ENCODE measurements around the gene NLRC5. TPM values are rescaled to one million over a fixed set of nuclear protein-coding genes. Genes with fewer than 3 reads are reported as not detected.
"Not testable (repeated sequence)": the region's sequence is repeated elsewhere in the genome, so short reads cannot be mapped to it uniquely, and the experiment has no call there.

Gene NLRC5
- total RNA-seq, 1 donor from 2014 or later: 11.9 TPM

DNA sequence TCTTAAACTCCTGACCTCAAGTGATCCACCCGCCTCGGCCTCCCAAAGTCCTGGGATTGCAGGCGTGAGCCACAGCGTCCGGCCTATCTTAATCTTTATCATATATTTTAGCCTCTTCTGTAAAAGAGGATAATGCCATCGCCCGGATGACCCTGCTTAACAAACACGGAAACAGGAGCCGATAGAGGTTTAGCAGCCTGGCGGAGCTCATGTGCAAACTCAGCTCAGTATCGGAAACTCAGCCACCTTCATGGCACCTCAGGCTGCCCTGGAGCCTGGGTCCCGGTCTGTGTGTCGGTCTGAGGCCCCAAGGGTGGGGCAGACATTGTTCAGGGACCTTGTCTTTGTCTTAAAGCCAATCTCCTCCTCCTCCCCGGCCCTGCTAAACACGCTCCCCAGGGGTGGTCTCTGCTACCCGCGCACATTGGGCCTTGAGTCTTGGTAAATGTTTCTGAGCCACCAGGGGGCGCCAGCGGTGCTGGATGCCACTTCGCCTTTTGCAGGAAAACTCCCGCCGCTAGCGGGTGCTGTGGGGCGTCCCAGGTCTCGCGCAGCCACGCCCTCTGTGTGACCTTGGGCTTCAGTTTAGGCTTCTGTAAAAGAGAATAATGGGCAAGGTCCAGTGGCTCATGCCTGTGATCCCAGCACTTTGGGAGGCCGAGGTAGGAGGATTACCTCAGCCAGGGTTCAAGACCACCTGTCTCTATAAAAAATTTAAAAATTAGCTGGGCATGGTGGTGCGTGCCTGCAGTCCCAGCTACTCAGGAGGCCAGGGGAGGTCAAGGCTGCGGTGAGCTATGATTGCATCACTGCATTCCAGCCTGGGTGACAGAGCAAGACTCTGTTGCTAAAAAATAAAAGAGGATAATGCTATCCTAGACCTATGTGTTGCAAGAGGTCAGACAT is 24.9 kb upstream of the NLRC5 start:
- DNase-seq: no peak

DNA sequence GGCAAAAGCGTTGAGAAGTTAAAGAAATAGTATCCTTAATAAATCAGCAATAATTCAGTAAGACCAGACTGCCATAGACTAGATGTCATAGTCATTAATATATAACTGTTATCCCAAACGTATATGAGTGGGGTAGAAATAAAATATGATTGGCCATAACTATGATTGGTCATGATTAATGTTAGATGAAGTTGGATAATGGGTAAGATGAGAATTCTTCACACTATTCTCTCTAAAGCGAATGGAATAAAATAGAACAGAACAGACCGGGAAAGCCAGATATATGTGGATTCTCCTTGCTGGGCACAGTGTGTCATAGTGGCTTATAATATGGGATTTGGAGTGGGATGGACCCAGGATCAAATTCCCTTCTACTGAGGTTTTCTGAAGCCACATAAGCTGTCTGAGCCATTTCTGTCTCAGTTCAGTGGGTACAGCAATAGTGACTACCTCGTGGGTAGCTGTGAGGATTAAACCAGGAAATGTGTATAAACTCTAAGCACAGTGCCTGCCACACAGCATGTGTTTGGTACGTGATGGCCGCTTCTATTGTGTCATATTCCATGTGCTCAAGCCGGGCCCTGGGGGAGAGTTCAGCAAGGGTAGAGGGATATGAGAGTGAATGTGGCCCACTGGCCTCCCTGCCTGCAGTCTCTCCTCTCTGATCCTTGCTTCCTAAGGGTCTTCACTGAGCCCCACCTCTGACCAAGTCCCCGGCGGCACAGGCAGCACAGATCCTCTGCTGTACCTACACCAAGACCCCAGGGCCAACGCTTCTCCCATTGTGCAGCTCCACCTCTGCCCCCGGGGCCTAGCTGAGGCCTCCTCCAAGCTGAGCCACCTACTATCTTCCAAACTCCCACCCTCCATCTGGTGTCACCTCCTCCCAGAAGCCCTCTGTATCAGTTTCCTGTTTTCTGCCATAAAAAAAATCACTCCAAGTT is 23.9 kb upstream of the NLRC5 start:
- no peak for DNase-seq

DNA sequence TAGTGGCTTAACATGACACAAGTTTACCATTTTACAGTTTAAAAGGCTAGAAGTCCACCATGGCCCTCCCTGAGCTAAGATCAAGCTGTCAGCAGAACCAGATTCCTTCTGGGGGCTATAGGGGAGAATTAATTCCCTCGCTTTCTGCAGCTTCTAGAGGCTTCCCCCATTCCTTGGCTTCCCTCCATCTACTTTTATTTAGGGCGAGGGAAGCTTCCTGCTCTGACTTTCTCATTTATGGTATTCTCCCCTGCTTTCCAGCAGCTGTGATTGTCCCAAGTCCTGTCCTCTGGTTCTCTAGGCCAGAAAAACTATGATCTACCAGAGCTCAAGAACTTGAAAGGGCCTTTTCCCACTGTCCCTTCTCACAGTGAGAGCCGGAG is 23.3 kb upstream of the NLRC5 start:
- DNase-seq: no peak

DNA sequence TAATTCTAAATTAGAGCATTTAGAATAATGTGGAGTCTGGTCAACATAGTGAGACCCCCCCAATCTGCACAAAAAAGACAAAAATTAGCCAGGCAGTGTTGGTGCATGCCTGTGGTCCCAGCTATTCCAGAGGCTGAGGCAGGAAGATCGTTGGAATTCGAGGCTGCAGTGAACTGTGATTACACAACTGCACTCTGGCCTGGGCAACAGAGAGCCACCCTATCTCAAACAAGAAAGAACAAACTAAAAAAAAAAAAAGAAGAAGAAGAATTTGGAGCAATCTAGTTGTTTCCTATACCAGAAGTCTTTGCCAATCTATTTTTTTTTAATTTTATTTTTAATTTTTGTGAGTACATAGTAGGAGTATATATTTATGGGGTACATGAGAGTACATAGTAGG is 21.6 kb upstream of the NLRC5 start:
- DNase-seq: no peak

DNA sequence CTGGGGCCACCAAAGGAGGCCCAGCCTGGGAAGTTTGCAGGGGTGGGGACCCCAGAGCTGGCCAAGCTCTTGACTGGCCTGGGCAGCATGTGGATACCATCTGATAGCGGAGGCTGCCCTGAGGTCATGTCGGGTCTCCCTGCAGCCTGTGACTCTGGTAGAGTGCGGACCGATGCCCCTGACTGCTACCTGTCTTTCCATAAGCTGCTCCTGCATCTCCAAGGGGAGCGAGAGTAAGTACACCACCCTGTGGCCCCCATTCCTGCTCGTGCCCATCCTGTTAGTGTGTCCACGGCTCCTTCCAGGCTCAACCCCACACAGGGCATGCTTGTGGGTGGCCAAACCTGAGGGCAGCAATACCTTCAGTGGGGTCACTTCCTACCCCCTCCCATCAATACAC is 19.6 kb upstream of the NLRC5 start:
- no peak for DNase-seq

DNA sequence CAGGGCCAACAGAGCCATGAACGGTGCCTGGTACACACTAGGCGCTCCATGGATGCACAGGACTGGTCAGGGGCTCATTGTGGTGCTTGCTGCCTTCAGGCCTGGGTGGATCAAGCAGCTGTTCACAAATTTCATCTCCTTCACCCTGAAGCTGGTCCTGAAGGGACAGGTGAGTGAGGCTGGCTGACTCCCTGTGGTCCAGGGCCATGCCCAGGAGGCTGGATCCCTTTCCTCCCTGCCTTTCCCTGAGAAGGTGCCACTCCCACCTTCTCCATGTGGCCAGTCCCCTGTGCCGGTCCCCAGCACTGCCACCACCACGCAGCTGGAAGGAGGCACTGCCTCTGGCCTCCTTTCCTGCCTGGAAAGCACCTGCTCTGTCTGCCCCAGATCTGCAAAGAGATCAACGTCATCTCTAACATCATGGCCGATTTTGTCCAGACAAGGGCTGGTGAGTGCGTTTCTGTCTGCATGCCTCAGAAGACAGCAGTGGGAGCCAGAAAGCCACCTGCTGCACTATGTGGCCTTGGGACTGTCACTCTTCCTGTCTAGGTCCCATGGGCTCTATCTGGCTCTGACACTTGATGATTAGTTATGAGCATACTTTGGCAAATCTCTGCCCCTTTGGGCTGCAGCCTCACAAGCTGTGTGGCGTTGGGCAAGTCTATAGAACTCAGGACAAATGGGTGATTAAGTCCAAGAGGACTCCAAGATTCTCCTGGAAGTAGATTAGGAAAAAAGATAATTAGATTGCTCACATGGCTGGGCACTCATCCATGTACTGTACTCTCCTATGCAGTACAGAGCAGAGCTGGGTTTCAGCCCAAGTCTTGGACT is 18.2 kb upstream of the NLRC5 start:
- DNase-seq: no peak

DNA sequence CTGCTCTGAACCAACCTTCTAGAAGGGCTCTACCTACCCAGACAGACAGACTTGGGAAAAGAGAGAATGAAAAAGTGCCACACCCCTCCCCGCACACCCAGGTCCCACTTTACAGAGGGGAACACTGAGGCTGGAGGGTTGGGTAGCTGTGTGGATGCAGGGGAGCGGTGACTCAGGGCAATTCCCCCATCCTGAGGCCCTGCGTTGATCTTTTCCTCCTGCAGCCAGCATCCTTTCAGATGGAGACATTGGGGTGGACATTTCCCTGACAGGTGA is 17.7 kb upstream of the NLRC5 start:
- no peak for DNase-seq

DNA sequence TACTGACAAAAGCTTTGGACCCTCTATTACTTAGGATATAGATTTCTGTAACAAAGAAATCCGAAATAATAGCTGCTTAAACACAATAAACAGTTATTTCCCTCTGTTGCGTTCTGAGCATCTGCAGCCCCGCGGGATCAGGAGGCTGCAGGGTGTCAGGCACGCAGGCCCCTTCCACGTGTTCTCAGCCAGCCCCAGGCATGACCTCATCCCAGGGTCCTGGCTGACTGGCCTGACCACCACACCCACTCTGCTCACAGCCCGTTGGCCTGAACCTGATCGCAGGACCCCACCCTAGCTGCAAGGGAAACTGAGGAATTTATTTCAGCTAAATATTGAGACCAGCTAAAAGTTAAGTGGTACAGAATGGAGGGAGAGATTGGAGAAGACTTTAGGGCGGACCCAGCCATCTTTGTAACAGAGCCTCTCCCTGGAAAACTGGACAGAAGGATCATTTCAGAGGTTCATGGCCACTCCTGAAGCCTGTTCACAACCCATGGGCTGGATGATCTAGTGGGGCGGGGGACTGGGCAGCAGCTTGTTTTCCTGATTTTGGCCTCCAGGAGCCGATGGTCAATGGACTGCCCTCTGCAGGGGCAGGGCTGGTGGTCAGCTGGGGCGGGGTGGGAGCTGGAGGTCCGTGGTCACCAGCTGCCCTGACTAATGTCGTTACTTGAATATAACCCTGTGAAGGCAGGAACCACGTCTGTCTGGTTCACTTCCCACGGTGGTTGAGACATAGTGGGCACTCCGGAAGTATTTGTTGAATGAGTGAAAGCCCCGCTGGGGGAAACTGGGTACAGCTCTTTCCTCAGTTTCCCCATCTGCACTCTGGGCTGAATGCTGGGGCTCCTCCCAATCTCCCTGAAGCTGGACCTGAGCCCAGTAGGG is 16.7 kb upstream of the NLRC5 start:
- DNase-seq: no peak

DNA sequence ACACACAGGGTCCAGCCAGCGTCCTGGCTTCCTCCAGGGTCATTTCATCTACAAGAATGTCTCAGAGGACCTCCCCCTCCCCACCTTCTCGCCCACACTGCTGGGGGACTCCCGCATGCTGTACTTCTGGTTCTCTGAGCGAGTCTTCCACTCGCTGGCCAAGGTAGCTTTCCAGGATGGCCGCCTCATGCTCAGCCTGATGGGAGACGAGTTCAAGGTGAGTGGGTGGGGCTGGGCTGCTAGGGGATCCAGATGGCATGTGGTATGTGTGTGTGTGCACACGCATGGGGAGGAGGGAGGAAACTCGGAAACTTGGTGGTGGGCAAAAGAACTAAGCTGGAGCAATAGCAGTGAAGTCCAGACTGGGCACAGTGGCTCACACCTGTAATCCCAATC is 16.1 kb upstream of the NLRC5 start:
- no peak for DNase-seq

DNA sequence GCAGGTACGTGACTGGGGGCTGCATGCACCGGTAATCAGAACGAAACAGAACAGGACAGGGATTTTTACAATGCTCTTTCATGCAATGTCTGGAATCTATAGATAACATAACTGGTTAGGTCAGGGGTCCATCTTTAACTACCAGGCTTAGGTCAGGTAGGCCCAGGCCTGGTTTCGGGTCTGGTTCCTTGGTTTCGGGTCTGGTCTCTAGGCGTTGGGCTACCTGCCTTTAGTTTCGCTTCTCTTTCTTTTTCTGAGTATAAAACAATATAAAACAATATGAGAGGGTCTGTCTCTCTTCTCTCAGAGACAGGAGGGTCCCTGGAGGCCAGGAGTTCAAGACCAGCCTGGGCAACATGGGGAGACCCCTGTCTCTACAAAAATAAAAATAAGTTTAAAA is 15.5 kb upstream of the NLRC5 start:
- DNase-seq: not testable (repeated sequence)

DNA sequence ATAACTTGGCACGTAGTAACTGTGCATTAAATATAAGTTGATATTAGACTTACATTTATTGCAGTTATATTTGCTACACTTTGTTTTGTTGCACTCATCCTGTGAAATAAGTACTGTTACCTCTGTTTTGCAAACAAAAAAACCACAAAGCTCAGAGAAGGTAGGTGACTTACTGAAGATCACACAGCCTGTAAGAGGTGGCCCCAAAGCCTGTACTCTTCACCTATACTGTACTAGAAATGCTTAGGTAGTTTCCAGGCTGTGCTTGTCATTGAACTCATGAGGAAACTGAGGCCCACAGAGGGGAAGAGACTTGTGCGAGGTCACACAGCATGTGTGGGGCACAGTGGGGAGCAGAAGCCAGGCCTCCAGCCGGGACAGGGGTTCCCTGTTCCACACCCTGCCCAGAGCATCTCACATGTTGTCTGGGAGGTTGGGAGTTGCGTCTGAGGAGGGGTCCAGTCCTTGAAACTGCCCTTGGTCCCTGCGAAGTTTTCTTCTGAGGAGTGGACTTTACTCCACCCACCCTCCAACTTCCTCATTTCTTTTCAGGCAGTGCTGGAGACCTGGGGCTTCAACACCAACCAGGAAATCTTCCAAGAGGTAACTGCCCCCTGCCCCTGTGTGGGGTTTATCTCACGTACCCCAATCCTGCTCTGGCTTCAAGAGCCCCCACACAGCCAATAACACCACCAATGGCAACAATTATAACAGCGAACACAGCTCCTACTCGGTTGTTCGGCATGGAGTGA is 14.6 kb upstream of the NLRC5 start:
- DNase-seq: no peak

DNA sequence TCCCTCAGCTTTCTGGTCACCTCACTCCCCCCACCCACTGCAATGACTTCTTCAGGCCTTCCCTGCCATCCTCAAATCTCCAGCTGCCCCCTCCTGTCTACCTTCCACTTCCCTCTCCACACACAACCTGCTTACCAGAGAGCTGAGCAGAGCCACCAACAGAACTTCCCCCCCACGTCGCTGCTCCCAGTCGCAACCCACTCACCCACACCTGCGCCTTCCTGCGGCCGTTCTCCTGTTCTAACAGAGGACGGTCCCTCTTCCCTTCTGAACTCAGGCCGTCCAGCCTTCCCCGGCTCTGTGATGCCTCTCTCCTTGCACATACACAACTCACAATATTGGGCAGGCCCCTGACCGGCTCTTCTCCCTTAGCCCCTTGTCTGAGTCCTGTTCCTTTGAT is 13.6 kb upstream of the NLRC5 start:
- no peak for DNase-seq

DNA sequence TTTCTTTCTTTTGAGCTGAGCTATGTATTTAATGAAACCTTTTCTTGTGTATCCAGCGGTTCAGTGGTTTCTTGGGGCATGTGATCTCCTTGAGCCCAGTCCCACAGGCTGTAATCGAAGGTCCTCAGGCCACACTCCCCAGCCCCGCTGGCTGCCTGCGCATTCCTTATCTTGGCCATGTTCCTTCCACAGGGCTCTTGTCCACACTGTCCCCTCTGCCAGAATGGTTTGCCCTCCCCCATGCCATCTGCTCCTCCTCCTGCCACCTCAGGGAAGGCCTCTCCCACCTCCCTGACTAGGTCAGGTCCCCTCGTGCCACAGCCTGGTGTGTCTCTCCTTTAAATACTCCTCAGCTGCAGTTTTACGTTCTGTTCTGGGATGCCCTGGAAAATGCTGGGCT is 12.1 kb upstream of the NLRC5 start:
- DNase-seq: no peak

DNA sequence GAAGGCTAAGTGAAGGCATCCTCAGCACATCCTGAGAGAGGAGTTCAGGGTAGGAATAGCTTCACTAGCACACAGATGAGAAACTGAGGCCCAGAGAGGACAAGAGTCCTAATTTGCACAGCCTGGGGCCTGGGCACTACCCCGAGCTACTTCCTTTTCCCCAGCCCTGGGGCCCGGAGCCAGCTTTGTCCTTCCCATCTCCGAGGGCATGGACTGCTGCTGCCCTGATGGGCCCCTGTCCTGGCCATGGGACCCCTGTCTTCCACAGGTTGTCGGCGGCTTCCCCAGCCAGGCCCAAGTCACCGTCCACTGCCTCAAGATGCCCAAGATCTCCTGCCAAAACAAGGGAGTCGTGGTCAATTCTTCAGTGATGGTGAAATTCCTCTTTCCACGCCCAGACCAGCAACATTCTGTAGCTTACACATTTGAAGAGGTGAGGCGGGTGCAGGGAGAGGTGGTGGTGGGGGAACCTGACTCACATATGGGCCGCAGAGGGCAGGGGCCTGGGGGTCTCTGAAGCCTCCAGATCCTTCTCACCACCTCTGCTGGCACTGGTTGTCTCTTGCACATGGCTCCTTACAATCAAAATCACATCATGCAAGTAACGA is 11.4 kb upstream of the NLRC5 start:
- no peak for DNase-seq

DNA sequence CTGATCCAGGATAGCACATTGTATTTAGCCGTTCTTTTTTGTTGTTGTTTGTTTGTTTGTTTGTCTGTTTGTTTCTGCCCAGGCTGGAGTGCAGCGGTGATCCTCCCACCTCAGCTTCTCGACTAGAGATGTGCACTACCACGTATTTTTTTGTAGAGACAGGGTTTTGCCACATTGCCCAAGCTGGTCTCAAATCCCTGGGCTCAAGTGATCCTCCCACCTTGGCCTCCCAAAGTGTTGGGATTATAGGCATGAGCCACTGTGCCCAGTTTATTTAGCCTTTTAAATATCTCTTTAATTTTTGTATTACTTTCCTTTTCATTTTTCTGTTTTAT is 9.2 kb upstream of the NLRC5 start:
- DNase-seq: no peak

DNA sequence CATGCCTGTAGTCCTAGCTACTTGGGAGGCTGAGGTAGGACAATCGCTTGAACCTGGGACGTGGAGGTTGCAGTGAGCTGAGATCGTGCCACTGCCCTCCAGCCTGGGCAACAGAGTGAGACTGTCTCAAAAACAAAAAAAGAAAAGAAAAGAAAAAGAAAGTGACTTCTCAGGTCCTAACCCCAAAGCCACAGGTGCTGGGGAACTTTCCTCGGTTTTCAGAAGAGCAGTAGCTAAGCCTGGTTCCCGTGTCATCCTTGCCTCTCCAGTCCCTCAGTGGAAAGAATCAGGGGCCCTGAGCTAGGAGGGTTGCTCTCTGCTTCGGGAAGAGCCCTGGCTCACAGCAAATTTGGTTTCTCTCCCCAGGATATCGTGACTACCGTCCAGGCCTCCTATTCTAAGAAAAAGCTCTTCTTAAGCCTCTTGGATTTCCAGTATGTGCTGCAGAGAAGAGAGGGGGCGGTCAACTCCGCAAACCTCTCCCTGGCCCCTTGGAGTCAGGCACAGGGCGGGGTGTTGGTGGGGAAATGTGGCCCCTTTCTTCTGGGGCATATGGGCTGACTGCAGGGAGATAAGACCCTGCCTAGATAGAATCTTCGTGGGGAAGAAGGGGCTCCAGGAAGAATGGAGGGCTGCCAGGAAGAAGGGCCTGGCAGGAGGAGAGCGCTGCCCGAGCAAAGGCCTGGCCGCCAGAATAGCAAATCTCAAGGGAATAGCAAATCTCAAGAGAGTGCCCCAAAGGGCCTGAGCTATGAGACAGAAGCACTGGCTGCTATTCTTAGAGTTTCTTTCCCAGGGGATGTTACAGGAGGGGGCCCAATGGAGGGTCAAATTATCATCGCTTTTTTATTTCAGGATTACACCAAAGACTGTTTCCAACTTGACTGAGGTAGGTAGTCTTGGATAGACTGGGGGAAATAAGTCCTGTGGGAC is 8.3 kb upstream of the NLRC5 start:
- no peak for DNase-seq

DNA sequence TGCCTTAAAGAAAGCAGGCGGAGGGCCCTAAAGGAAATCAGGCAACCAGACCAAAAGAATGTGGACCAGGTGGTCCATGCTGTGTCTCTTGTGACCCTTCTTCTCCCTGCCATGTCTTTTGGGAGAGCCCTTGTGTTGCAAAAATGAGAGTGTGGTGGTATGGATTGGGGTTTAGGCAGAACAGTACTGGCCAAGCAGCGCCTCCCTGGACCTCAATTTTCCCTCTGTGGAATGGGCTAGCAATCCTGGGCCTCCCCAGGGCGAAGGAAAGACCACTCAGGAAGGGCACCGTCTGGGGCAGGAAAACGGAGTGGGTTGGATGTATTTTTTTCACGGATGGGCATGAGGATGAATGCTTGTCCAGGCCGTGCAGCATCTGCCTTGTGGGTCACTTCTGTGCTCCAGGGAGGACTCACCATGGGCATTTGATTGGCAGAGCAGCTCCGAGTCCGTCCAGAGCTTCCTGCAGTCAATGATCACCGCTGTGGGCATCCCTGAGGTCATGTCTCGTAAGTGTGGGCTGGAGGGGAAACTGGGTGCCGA is 7.6 kb upstream of the NLRC5 start:
- no peak for DNase-seq

DNA sequence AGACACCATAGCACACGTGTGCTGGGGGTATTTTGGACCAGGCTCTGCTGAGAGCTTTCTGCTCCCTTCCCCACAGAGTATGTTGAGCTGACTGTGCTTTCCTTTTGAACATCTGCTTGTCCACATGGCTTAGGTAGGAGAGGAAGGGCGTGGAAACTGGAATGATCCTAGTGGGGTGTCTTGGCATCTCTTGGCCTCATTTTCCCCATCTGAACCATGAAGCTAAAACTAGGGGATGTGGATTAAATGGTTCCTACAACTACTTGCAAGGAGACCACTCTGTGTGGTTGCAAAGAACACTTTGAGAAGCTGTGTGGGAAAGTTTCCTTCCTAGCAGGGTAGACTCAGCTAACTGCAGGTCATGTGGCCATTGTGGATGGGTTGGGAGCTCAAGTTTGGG is 6.7 kb upstream of the NLRC5 start:
- DNase-seq: no peak

DNA sequence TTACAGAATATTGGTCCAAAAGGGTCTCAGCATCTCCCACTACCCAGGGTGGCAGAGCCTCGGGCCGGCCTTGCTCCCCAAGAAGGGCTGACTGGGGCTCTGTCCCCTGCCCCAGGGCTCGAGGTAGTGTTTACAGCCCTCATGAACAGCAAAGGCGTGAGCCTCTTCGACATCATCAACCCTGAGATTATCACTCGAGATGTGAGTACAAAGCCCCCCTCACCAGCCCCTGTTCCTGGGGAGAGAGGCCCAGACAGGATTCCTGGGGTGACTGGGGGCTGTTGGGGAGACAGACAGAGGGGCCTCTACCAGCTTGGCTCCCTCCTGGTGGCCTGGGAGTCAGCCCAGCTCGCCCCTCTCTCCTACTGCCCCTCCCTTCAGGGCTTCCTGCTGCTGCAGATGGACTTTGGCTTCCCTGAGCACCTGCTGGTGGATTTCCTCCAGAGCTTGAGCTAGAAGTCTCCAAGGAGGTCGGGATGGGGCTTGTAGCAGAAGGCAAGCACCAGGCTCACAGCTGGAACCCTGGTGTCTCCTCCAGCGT is 6.1 kb upstream of the NLRC5 start:
- DNase-seq: no peak

Data from skin of body (tissue), 2 donors.